Nephron (organoid): ENCODE results near the gene UST.
"Not testable (repeated sequence)": the region's sequence is repeated elsewhere in the genome, so short reads cannot be mapped to it uniquely, and the experiment has no call there.

Source experiments
- H3K27ac Mint-ChIP-seq, 3 experiments: 2 replicates each; pipeline ENCODE4 v1.8.0; 2020; ENCODE audit warnings: mixed read lengths in 3 of 3, mild to moderate bottlenecking in 2 of 3, moderate library complexity in 1 of 3
- H3K27me3 Mint-ChIP-seq: 2 replicates; pipeline ENCODE4 v1.8.0; 2021; ENCODE audit warnings: low read depth, mild to moderate bottlenecking, moderate library complexity, mixed read lengths
- H3K36me3 Mint-ChIP-seq: 2 replicates; pipeline ENCODE4 v1.8.0; 2020; ENCODE audit warnings: low read depth, mixed read lengths
- H3K4me1 Mint-ChIP-seq: 2 replicates; pipeline ENCODE4 v1.8.0; 2020; ENCODE audit warnings: mixed read lengths
- H3K4me3 Mint-ChIP-seq, 3 experiments: 2 replicates each; pipeline ENCODE4 v1.8.0; 2020; ENCODE audit warnings: mild to moderate bottlenecking in 3 of 3, mixed read lengths in 3 of 3, moderate library complexity in 2 of 3
- H3K9me3 Mint-ChIP-seq: 2 replicates; pipeline ENCODE4 v1.8.0; 2020; ENCODE audit warnings: mixed read lengths
- TF ChIP-seq, protein P1 (sequence below), 3 experiments: fragments of 200-600 bp; sonication (generic); IDR thresholded peaks; one replicate each; pipeline ENCODE4 v1.5.0; 2021; ENCODE audit warnings: antibody characterized with exemption in 3 of 3; ENCODE audit not compliant: unreplicated experiment in 3 of 3

Gene UST

DNA sequence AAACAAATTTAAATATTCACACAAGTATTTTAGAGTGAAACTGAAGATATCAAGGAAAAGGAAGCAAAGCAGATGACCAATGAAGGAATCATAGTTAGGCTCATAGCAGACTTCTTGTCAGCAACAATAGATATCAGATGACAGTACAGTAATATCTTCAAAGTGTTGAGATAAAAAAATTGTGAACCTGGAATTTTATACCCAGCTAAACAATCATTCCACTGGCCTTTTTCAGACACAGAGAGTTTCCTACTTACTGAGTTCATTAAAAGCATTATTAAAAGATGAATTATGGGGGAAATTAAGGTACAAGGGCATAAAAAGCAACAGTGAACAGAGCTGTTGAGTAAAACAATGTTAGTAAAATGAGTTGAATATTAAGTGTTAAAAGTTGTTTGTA lies 254.6 kb downstream of the UST start:
- H3K9me3 Mint-ChIP-seq = peaks cover 25% of the 10 kb centered on the region
- H3K4me3 Mint-ChIP-seq = no peak overlapping the region
- H3K36me3 Mint-ChIP-seq = peaks cover 44% of the 10 kb centered on the region
- H3K4me1 Mint-ChIP-seq = peaks cover 5% of the 10 kb centered on the region
- H3K27me3 Mint-ChIP-seq = no peaks in the 10 kb centered on the region
- TF ChIP-seq, protein P1, sequence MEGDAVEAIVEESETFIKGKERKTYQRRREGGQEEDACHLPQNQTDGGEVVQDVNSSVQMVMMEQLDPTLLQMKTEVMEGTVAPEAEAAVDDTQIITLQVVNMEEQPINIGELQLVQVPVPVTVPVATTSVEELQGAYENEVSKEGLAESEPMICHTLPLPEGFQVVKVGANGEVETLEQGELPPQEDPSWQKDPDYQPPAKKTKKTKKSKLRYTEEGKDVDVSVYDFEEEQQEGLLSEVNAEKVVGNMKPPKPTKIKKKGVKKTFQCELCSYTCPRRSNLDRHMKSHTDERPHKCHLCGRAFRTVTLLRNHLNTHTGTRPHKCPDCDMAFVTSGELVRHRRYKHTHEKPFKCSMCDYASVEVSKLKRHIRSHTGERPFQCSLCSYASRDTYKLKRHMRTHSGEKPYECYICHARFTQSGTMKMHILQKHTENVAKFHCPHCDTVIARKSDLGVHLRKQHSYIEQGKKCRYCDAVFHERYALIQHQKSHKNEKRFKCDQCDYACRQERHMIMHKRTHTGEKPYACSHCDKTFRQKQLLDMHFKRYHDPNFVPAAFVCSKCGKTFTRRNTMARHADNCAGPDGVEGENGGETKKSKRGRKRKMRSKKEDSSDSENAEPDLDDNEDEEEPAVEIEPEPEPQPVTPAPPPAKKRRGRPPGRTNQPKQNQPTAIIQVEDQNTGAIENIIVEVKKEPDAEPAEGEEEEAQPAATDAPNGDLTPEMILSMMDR (IDR thresholded peaks at IDR 0.05; ENCODE audit: unreplicated experiment in 3 of 3) = no peak
- H3K27ac Mint-ChIP-seq = no peak overlapping the region

DNA sequence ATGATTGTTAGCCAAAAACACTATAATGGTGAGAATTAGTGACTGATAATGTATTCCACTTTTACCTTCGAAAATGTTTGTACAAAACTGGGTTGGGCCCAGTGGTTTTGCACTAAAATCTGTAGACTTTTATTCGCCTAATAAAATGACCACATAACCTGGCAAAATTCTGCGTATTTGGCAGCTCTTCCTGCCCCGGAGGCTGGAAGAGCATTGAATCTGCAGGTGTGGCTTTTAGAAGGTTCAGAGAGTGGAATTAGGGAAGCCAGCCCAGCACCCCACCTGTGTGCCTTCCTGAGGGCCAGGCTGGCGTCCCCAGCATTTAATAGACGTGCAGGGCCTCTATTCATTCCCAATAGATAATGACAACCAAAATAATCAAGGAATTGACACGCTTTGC lies 256.7 kb downstream of the UST start:
- H3K4me3 Mint-ChIP-seq = no peak overlapping the region
- H3K27me3 Mint-ChIP-seq = no peaks in the 10 kb centered on the region
- H3K9me3 Mint-ChIP-seq = peaks cover 28% of the 10 kb centered on the region
- H3K4me1 Mint-ChIP-seq = no peaks in the 10 kb centered on the region
- no peak overlapping the region for H3K27ac Mint-ChIP-seq
- TF ChIP-seq, protein P1 (IDR thresholded peaks at IDR 0.05; ENCODE audit: unreplicated experiment in 3 of 3) = no peak
- peaks cover 49% of the 10 kb centered on the region for H3K36me3 Mint-ChIP-seq

DNA sequence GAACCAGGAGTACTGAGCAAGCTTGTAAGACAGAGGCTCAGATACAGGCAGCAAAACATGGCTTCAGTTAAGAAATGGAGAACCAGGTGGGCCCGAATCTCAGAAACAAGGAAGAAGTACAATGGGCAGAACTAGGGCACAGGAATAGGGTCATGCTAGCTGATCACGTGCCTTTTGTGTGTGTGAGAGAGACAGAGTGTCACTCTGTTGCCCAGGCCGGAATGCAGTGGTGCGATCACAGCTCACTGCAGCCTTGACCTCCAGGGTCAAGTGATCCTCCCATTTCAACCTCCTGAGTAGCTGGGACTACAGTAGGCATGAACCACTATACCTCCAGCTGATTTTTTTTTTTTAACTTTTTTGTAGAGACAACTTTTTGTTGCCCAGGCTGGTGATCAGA lies 257.8 kb downstream of the UST start:
- H3K4me3 Mint-ChIP-seq = no peak overlapping the region
- no peak overlapping the region for H3K27ac Mint-ChIP-seq
- H3K36me3 Mint-ChIP-seq = peaks cover 53% of the 10 kb centered on the region
- TF ChIP-seq, protein P1 (IDR thresholded peaks at IDR 0.05; ENCODE audit: unreplicated experiment in 3 of 3) = no peak
- H3K9me3 Mint-ChIP-seq = peaks cover 33% of the 10 kb centered on the region
- H3K27me3 Mint-ChIP-seq = no peaks in the 10 kb centered on the region
- no peaks in the 10 kb centered on the region for H3K4me1 Mint-ChIP-seq

DNA sequence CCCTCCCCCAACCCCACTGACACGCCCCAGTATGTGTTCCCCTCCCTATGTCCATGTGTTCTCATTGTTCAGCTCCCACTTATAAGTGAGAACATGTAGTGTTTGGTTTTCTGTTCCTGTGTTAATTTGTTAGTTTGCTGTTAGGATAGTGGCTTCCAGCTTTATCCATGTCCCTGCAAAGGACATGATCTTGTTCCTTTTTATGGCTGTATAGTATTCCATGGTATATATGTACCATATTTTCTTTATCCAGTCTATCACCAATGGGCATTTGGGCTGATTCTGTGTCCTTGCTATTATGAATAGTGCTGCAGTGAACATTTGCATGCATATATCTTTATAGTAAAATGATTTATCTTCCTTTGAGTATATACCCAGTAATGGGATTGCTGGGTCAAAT lies 259.4 kb downstream of the UST start:
- not testable (repeated sequence) for H3K4me3 Mint-ChIP-seq, H3K27ac Mint-ChIP-seq, H3K27me3 Mint-ChIP-seq, H3K4me1 Mint-ChIP-seq
- peaks cover 20% of the 10 kb centered on the region for H3K9me3 Mint-ChIP-seq
- H3K36me3 Mint-ChIP-seq = peaks cover 37% of the 10 kb centered on the region

DNA sequence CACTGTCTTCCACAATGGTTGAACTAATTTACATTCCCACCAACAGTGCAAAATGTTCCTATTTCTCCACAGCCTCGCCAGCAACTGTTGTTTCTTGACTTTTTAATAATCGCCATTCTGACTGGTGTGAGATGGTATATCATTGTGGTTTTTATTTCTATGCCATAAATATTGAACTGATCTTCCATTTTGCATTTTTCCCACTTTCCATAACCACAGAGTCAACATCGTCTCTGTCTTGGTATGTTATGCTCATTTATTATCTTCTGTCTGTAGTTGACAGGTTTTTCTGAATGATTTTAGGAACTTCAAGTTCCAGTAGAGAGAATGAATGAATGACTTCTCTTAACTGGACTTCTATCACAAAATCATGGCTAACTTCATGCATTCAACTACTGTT lies 259.8 kb downstream of the UST start:
- Mint-ChIP-seq H3K9me3 (peaks cover 15% of the 10 kb centered on the region), H3K4me1 (no peaks in the 10 kb centered on the region), H3K4me3 (no peak overlapping the region), H3K27me3 (no peaks in the 10 kb centered on the region), H3K27ac (no peak overlapping the region), H3K36me3 (peaks cover 33% of the 10 kb centered on the region)
- TF ChIP-seq, protein P1 (IDR thresholded peaks at IDR 0.05; ENCODE audit: unreplicated experiment in 3 of 3) = no peak

DNA sequence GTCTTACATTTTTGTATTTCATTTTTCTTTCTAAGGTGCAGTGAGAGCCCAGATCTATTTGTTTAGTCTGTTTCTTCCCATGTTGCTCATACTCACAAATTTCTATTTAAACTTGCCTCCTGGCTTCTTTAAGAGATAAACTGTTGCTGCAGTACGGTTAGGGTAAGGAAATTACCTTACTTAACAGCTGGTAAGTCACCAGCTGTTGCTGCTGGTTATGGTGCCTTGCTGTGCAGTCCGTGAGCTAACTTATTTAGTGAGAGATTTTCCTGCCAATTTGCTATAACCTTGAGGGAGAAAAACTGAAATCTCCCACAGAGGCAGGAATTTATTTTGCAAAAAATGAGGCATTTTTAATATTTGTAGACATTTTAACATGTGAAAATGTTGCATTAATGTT lies 261.0 kb downstream of the UST start:
- Mint-ChIP-seq H3K9me3 (peaks cover 12% of the 10 kb centered on the region), H3K4me1 (peaks cover 9% of the 10 kb centered on the region), H3K4me3 (no peak overlapping the region), H3K27ac (no peak overlapping the region), H3K27me3 (no peaks in the 10 kb centered on the region), H3K36me3 (peaks cover 33% of the 10 kb centered on the region)
- TF ChIP-seq, protein P1 (IDR thresholded peaks at IDR 0.05; ENCODE audit: unreplicated experiment in 3 of 3) = no peak
